HepG2 (cell line): ENCODE data around the gene ARAP3. TPM values are rescaled to one million over a fixed set of nuclear protein-coding genes. Genes with fewer than 3 reads are reported as not detected.

ENCODE experiments used
- ATAC-seq: fragments of 200-7000 bp; cut with Tn5 transposase; 3 replicates; pipeline ENCODE4 v1.9.1; 2020; ENCODE audit warnings: mild to moderate bottlenecking, moderate library complexity
- BruUV-seq: library from RNA; stranded (reverse); fragments of 400-500 nt; replicated peaks from 2 replicates; lab custom pipeline; 2021; lab: Mats Ljungman, UMichigan
- CTCF ChIA-PET: fragments of 300-600 bp; formaldehyde crosslinking; extraction: SDS; loops from one replicate; lab custom pipeline; 2021; ENCODE audit warnings: low total read pairs, inconsistent platforms, low intra/inter-chr PET ratio; lab: Yijun Ruan, JAX
- POLR2A ChIA-PET: fragments of 350-600 bp; sonication (Branson Sonifier 250); formaldehyde crosslinking; loops from one replicate; lab custom pipeline; 2020; ENCODE audit warnings: antibody characterized with exemption, inconsistent platforms; lab: Yijun Ruan, JAX
- DNase-seq: peaks from one replicate; pipeline ENCODE4 v3.0.0-alpha.2; 2015; ENCODE audit warnings: low spot score
- FAIRE-seq: peaks from 3 replicates; lab custom pipeline; 2011; peaks lifted over from hg19 to GRCh38; lab: Jason Lieb, UNC
- H2AFZ ChIP-seq: one replicate; pipeline ENCODE4 v1.6.1; 2011; ENCODE audit warnings: low read length, inconsistent platforms
- H3K27ac ChIP-seq: fragments of 300-600 bp; 3 replicates; pipeline ENCODE4 v1.8.0; 2011; ENCODE audit warnings: mixed run types, mild to moderate bottlenecking, mixed read lengths, low read length, inconsistent platforms; ENCODE audit not compliant: insufficient read depth; ENCODE audit errors: extremely low read length
- H3K27me3 ChIP-seq, 2 experiments: fragments of 200-600 bp in 1 of 2; 2 replicates in 1 of 2; 3 replicates in 1 of 2; pipeline versions ENCODE4 v1.6.0 to v1.8.0; 2011; ENCODE audit warnings: low read length in 2 of 2, mild to moderate bottlenecking in 2 of 2, moderate library complexity in 2 of 2, inconsistent platforms in 1 of 2; ENCODE audit not compliant: insufficient read depth in 2 of 2, control insufficient read depth in 1 of 2
- H3K36me3 ChIP-seq, 2 experiments: fragments of 200-600 bp in 1 of 2; replicated peaks in 1 of 2; 2 replicates in 1 of 2; 3 replicates in 1 of 2; pipeline versions ENCODE4 v1.5.1 to v1.8.0; 2011; ENCODE audit warnings: low read length in 2 of 2, inconsistent platforms in 1 of 2; ENCODE audit not compliant: insufficient read depth in 2 of 2, control insufficient read depth in 1 of 2
- H3K4me1 ChIP-seq: 2 replicates; pipeline ENCODE4 v1.5.1; 2012; ENCODE audit warnings: low read length, inconsistent platforms; ENCODE audit not compliant: insufficient read depth
- H3K4me2 ChIP-seq: 2 replicates; pipeline ENCODE4 v1.6.0; 2011; ENCODE audit warnings: low read depth, low read length, inconsistent platforms
- H3K4me3 ChIP-seq, 3 experiments: fragments of 200-600 bp in 1 of 3; sonication (generic), shearing (Covaris generic) in 1 of 3; replicated peaks in 1 of 3; 2 replicates each; pipeline ENCODE4 v1.5.1; 2011 to 2016; ENCODE audit warnings: low read length in 3 of 3, inconsistent platforms in 2 of 3, low read depth in 2 of 3, mild to moderate bottlenecking in 2 of 3, control low read depth in 1 of 3, mixed read lengths in 1 of 3; ENCODE audit not compliant: insufficient read depth in 1 of 3
- H3K79me2 ChIP-seq: one replicate; pipeline ENCODE4 v1.6.1; 2011; ENCODE audit warnings: low read length, inconsistent platforms; ENCODE audit not compliant: insufficient read depth
- H3K9ac ChIP-seq: 2 replicates; pipeline ENCODE4 v1.6.0; 2011; ENCODE audit warnings: mild to moderate bottlenecking, low read depth, low read length, inconsistent platforms; ENCODE audit not compliant: insufficient read depth
- H3K9me3 ChIP-seq: 2 replicates; pipeline ENCODE4 v1.5.1; 2012; ENCODE audit warnings: mild to moderate bottlenecking, low read length
- H4K20me1 ChIP-seq: 2 replicates; pipeline ENCODE4 v1.6.0; 2011; ENCODE audit warnings: inconsistent platforms, mild to moderate bottlenecking, low read length, moderate library complexity; ENCODE audit not compliant: insufficient read depth
- AHR ChIP-seq: IDR thresholded peaks from 2 replicates; pipeline ENCODE4 v1.6.1; 2018; ENCODE audit warnings: missing genetic modification reagents, missing compliant biosample characterization
- HNF1A ChIP-seq, 2 experiments: sonication (generic) in 1 of 2; formaldehyde crosslinking in 1 of 2; IDR thresholded peaks; 2 replicates each; pipeline versions ENCODE4 v1.4.0 to v1.6.1; 2016 to 2020; ENCODE audit warnings: borderline replicate concordance in 1 of 2, low read depth in 1 of 2, mild to moderate bottlenecking in 1 of 2, missing genetic modification reagents in 1 of 2
- KMT2B ChIP-seq: IDR thresholded peaks from 2 replicates; pipeline ENCODE4 v1.6.1; 2016; ENCODE audit warnings: missing genetic modification reagents, missing compliant biosample characterization
- MAF1 ChIP-seq: sonication (generic); formaldehyde crosslinking; IDR thresholded peaks from 2 replicates; pipeline ENCODE4 v1.5.0; 2020; ENCODE audit warnings: missing genetic modification reagents, borderline replicate concordance
- MTF2 ChIP-seq: sonication (generic); formaldehyde crosslinking; IDR thresholded peaks from 2 replicates; pipeline ENCODE4 v1.5.0; 2020; ENCODE audit warnings: missing genetic modification reagents, borderline replicate concordance
- NONO ChIP-seq, 2 experiments: fragments of 450-650 bp in 1 of 2; sonication (generic) in 1 of 2; formaldehyde crosslinking in 1 of 2; IDR thresholded peaks in 1 of 2; conservative IDR thresholded peaks in 1 of 2; 2 replicates each; pipeline versions ENCODE4 v1.6.1 to v1.8.0; 2017 to 2022; ENCODE audit warnings: mild to moderate bottlenecking in 1 of 2, missing genetic modification reagents in 1 of 2, moderate library complexity in 1 of 2
- NRL ChIP-seq: sonication (generic); formaldehyde crosslinking; IDR thresholded peaks from 2 replicates; pipeline ENCODE4 v1.5.0; 2020; ENCODE audit warnings: missing genetic modification reagents, mild to moderate bottlenecking, moderate library complexity, borderline replicate concordance
- RBM39 ChIP-seq: fragments of 200-400 bp; formaldehyde crosslinking; IDR thresholded peaks from one replicate; pipeline ENCODE4 v1.6.1; 2018; ENCODE audit warnings: antibody characterized with exemption, mild to moderate bottlenecking, low read depth, low read length; ENCODE audit not compliant: poor library complexity, severe bottlenecking
- SMC3 ChIP-seq: IDR thresholded peaks from 2 replicates; pipeline ENCODE4 v1.6.1; 2011; ENCODE audit warnings: low read length, improper control_type of control experiment
- SP5 ChIP-seq: IDR thresholded peaks from 2 replicates; pipeline ENCODE4 v1.6.1; 2016; ENCODE audit warnings: low read depth, borderline replicate concordance
- STAG1 ChIP-seq: sonication (generic); formaldehyde crosslinking; IDR thresholded peaks from 2 replicates; pipeline ENCODE4 v1.4.0; 2020; ENCODE audit warnings: missing genetic modification reagents
- ZBTB33 ChIP-seq: sonication (generic); formaldehyde crosslinking; IDR thresholded peaks from 2 replicates; pipeline ENCODE4 v1.4.0; 2020; ENCODE audit warnings: missing genetic modification reagents
- ZNF547 ChIP-seq: sonication (generic); formaldehyde crosslinking; IDR thresholded peaks from 2 replicates; pipeline ENCODE4 v1.5.1; 2020; ENCODE audit warnings: mild to moderate bottlenecking, missing genetic modification reagents
- ZNF567 ChIP-seq: sonication (generic); formaldehyde crosslinking; IDR thresholded peaks from 2 replicates; pipeline ENCODE4 v1.8.1; 2023; ENCODE audit warnings: mild to moderate bottlenecking, missing genetic modification reagents, borderline replicate concordance
- ZNF614 ChIP-seq: IDR thresholded peaks from 2 replicates; pipeline ENCODE4 v1.6.1; 2018; ENCODE audit warnings: missing biosample characterization, missing genetic modification reagents, inconsistent platforms, borderline replicate concordance
- ZNF891 ChIP-seq: sonication (generic); formaldehyde crosslinking; IDR thresholded peaks from 2 replicates; pipeline ENCODE4 v1.5.0; 2020; ENCODE audit warnings: mild to moderate bottlenecking, missing genetic modification reagents
- WGBS: methylation state at CpG from one replicate; pipeline ENCODE4 v1.1.6; 2017; ENCODE audit warnings: low lambda C conversion rate; 5-methylcytosine and 5-hydroxymethylcytosine counted together
- in situ Hi-C: cut with HindIII; loops from 2 replicates; pipeline ENCODE4 v1.10.0; 2017; ENCODE audit warnings: low pct_unique_long_range_greater_than_20kb; ENCODE audit not compliant: extremely low pct_ligation_motif_present
- intact Hi-C: fragments of 100-400 bp; cut with micrococcal nuclease; formaldehyde crosslinking; loops from one replicate; pipeline ENCODE4 v1.10.0; 2022; ENCODE audit not compliant: unreplicated experiment
- polyA plus RNA-seq, 8 experiments: library from polyadenylated mRNA; depleted of rRNA in 3 of 8; stranded (reverse) in 7 of 8; unstranded in 1 of 8; fragments of >200 nt; fragmentation: Illumina TruSeq in 4 of 8; extraction: Trizol in 4 of 8; gene quantifications; 2 replicates each; pipeline versions ENCODE4 v1.2.1 to v1.2.3, GENCODE V29; 2011 to 2016; ENCODE audit warnings: low read depth in 4 of 8, missing spikeins in 1 of 8, mixed read lengths in 1 of 8; ENCODE audit not compliant: insufficient read depth in 1 of 8
- total RNA-seq, 5 experiments: library from RNA; depleted of rRNA; stranded (reverse); fragments of >200 nt; fragmentation: Illumina TruSeq; extraction: Trizol; gene quantifications; 2 replicates each; pipeline ENCODE4 v1.2.3, GENCODE V29; 2016; ENCODE audit warnings: low read depth in 1 of 5

The ARAP3 gene
- total and polyA plus RNA-seq, 2 of the 13 experiments (the other 11 are each of a cell fraction or from before 2014, with no cell fraction given), result 0.25 TPM; not detected in 1

GRCh38 chr5:141691867-141692532 lies 10.0 kb upstream of the ARAP3 start:
- BruUV-seq, result no TSS peak
- Histone ChIP-seq H3K9me3 (no peaks in the 10 kb centered on the region), H3K27ac (no peak overlapping the region), H4K20me1 (no peaks in the 10 kb centered on the region), H3K36me3 (no peaks in the 10 kb centered on the region), H3K4me2 (peak overlapping the region; percentile 72), H3K9ac (no peak overlapping the region), H3K4me1 (no peaks in the 10 kb centered on the region), H3K4me3 (peak overlapping the region in 1 of 3 experiments; percentile 52; a peak in 1 of 6 replicates), H2AFZ (no peak overlapping the region), H3K79me2 (no peaks in the 10 kb centered on the region), H3K27me3 (peaks cover 11 to 48% of the 10 kb centered on the region in 2 experiments)
- in situ Hi-C loops, result loop anchor here (25.0 kb wide), 1 partner anchor 445 kb away; no protein-coding TSS in a partner anchor
- ChIA-PET CTCF (interaction anchor here (1.2 to 2.5 kb wide), 4 partner anchors 122 to 323 kb away, joined by 6 to 30 read pairs (median 12); no protein-coding TSS in a partner anchor), POLR2A (interaction anchor here (0.7 to 1.1 kb wide), 2 partner anchors 268 to 269 kb away, joined by 3 to 4 read pairs; no protein-coding TSS in a partner anchor)
- 10% methylated on average over 16 of the region's 30 CpGs for WGBS
- intact Hi-C loops, result loop anchor here (1.0 to 2.0 kb wide), 3 partner anchors 27 to 268 kb away; partner anchors contain the start of gene PCDH1
- DNase-seq (peak; percentile 52), ATAC-seq (peak; percentile 95), FAIRE-seq (peak; percentile 62)
- TF ChIP-seq SP5 (peak; percentile 19; the same call in 1 of the 2 replicates), KMT2B (CRISPR knock-in tag) (no peak), AHR (CRISPR knock-in tag) (no peak), NONO (IDR thresholded peaks at IDR 0.05) (no peak), NONO (CRISPR knock-in tag; conservative IDR thresholded peaks at IDR 0.05) (peak; percentile 64), ZNF567 (CRISPR knock-in tag) (0 out of 2 replicates have a peak, but pooled peaks have one; percentile 32), SMC3 (peak; percentile 12; the same call in 1 of the 2 replicates), MAF1 (0 out of 2 replicates have a peak, but pooled peaks have one; percentile 50), ZNF547 (CRISPR knock-in tag) (0 out of 2 replicates have a peak, but pooled peaks have one; percentile 23), RBM39 (peak; percentile 48), STAG1 (CRISPR knock-in tag) (peak; percentile 98), ZNF891 (CRISPR knock-in tag) (peak; percentile 63; the same call in 1 of the 2 replicates), NRL (0 out of 2 replicates have a peak, but pooled peaks have one; percentile 60), MTF2 (CRISPR knock-in tag) (peak; percentile 70; the same call in 1 of the 2 replicates), HNF1A (IDR thresholded peaks at IDR 0.05; ENCODE audit: low read depth) (no peak), HNF1A (CRISPR knock-in tag; IDR thresholded peaks at IDR 0.05; ENCODE audit: borderline replicate concordance) (0 out of 2 replicates have a peak, but pooled peaks have one; percentile 20), ZNF614 (peak; percentile 33; the same call in 1 of the 2 replicates), ZBTB33 (CRISPR knock-in tag) (peak; percentile 55; the same call in 1 of the 2 replicates)
